HG03521 (cell line): Measurements from ENCODE around the gene MAP3K14.

ENCODE experiments used
- ATAC-seq: cut with Tn5 transposase; IDR thresholded peaks from one replicate; pipeline ENCODE4 v1.9.1; 2021; ENCODE audit warnings: mild to moderate bottlenecking, moderate library complexity; ENCODE audit not compliant: unreplicated experiment

MAP3K14 gene

DNA sequence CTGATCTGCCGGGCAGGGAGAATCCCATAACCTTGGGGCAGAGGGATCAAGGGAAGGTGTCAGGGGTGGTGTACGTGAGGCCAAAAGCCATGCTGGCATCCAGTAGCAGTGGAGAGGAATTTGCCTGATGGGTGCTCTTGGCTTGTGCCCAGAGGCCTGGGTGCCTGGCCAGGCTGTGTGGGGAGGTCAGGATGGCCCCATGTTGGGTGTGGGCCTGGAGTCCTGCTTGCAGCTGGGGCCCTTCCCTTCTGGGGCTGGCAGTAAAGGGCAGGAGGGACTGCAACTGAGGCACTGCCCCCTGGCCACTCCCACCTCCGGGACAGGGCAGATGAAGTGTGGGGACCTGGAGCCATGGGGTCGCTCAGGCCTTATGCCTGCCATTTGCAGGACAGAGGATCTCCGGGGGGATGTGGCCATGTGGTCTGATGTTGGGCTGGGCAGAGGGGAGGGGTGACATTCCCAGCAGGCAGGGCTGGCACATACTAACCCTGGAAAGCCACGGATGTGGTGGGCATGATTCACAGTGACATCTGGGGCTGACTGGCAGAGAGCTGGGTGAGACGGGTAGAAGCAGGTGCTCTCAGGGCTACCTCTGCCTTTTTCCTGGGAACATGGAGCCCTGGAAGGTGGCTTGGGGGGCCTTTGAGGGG is 91.6 kb downstream of the MAP3K14 start:
- no peak for ATAC-seq

DNA sequence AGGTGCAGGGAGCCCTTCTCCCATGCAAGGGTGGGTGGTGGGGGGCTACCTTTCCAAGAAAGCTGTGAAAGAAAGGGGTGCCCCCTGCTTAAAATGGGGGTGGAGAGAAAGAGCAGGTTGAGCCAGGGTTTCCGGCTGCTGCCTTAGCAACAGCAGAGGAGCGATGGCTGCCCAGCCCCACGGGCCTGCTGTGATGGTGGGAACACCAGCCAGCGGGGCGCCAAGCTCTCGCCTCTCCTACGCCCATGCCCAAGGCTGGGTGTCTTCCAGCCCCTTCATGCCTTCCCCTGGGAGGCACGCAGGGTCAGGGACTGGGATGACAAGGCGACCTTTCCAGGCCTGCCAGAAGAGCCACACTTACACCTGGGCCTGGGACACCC is 92.2 kb downstream of the MAP3K14 start:
- ATAC-seq: no peak

DNA sequence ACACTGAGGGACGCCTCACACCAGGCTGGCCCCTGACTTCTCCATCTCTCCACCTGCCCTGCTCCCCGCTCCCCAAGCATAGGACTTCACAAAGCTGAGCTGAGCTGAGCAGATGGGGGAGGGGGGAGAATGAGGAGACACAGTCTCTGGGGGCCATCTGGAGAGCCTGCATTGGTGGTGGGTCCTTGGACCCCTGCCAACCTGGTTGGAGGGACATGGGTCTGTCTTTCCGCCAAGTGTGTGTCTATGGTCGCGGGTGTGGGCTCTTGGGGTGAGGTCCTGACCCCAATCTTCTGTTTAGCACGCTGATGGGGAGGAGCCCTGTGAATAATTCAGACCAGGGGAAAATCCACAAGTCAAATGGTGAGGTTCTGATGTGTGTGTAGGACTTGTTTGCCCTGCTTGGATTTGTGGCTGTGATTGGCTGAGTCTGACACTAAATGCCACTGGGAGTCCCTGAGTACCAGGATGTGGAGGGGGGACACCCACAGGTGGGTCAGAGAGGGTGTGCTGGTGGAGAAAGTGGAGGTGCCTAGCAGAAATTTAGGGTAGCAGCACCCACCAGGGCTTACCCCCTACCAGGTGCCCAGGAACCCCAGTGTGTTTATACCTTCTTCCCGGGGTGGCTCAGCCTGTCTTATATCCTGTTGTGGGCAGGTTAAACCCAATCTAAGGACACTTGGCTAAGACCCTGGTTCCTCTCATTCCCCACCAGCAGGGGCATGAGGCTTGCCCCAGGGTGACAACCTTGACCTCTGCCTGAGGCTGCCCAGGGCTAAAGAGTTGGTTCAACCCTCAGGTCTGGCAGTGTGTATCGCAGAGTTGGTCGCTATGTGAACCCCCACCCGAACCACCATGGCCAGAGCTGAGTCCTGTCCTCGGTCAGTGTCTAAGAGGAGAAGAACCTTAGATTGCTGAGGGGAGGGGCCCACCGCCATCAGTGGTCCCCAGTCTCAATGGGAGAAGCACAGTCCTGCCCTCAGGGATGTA is 93.0 kb downstream of the MAP3K14 start:
- ATAC-seq: no peak

DNA sequence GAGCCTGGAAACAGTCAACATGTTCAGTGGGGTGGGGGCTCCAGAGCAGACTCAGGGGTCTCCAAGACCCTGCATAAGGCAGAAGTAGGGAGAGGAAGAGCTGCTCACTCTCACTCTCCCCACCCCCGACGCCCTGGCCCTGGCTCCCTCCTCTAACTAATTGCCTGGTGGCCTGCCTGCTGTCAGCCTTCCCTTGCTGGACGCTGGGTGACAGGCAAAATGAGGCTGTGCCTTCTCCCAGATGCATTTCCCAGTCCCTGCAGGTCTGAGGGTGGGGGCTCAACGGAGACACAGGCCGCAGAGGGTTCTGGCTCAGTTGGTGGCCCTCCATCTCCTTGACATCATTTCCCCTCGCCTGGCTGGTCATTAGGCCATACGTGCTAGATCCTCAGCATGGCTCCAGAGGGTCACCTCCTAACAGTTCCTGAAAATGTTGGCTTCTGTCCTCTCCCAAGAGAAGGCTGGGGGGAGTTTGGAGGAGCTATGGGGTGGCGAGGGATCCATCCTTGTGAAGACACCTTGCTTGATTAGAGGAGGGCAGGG is 93.8 kb downstream of the MAP3K14 start:
- ATAC-seq: no peak

DNA sequence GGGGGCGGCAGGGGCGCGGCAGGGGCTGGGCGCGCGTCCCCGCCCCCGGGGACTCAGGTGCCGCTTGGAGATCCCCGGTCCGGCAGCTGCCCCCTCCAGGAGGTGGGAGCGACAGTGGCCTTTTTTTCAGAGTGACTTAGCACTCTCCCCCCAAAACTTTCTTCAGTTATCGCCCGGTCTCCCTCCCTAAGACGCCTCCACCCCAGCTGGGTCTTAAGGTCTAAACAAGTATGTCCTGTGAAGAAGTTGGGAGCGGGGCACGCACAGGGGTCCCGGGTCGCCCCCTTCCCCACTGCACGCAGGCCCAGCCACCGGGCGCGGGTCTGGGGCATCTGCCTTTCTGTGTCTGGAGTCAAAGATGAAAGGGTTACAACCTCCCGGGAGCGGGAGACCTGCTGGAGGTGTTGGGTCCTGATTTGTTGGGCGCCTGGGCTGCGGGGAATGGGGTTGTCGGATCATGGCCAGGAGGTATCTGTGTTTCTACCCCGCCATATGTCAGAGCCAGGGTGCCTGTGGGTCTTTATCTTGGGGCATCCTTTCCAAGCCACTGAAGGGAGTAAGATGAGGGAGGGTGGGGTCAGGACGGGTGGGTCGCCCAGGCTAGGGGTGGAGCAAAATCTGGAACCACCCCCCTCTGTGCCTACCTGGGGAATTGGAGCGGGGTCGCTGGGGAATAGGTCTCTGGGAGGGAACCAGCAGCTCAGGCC is 94.4 kb downstream of the MAP3K14 start:
- no peak for ATAC-seq

DNA sequence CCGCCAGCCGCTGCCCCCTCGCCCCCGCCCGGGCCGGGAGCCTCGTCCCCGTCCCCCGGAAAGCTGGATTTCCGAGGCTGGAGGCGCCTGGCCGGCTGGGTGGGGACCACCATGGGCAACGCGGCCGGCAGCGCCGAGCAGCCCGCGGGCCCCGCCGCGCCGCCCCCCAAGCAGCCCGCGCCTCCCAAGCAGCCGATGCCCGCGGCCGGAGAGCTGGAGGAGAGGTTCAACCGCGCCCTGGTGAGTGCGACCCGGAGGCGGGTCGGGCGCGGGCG is 94.9 kb downstream of the MAP3K14 start:
- ATAC-seq: no peak

DNA sequence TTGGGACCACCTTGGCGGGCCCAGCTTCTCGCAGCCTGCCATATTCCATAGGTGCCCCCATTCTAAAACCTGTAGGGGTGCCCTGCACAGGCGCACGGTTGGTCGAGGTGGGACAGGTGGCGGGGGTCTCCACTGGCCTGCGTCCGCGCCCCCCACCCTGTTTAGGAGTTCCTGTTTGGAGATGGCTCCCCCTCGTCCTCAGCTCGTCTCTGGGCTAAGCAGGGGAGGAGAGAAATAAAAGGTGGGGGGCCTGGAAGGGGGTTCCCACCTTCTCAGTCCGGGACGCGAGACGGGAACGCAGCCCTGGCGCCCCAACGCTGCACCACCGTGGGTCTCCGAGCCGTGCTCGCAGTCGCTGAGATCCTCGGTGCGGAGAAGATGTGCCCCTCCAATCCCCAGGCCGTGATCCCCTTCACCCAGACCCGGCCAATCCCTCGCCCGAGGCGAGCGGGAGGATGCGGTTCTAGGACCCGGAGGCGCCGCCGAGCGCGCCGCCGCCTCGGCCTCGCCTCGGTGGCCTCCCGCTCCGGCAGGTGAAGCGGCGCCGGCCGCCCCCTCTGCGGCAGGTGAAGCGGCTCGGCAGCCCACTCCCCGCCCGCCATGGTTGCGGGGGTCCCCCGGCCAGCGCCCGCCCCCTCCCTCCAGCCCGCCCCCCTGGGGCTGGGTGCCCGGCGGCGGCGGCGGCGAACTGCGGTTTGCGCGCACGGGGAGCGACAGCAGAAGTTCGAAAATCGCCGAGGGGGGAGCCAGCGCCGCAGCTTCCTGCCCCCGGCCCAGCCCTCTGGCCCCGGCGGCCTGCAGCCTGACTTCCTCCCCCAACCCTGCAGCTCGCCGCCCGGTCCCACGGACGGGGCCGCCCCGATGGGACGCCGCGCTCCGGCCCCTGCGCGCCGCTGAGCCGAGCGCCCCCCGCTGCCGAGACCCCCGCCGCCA is 95.5 kb downstream of the MAP3K14 start, which contains the start of gene FMNL1:
FMNL1 (plus strand) TSS at position 805 of the 933 bp plus-strand sequence. CDS start 240 bp downstream, outside the sequence.
- ATAC-seq: no peak

DNA sequence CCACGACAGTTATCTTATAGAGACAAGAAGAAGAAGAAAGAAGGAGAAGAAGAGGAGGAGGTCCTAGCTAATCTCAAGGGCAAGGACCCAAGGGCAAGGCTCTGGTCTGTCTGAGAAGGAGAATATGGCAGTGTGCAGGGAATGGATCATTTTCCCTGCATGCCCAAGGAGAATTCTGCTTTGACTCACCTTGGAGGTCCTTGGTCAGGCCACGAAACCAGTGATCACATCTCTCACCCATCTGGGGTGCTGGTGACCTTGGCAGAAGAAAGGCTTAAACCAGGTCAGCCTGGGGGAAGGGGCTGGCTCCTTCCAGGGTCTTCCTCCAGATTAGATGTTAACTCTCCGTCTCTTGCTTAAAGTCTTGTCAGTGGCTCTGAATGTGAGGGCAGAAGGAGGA is 96.7 kb downstream of the MAP3K14 start:
- ATAC-seq: no peak

DNA sequence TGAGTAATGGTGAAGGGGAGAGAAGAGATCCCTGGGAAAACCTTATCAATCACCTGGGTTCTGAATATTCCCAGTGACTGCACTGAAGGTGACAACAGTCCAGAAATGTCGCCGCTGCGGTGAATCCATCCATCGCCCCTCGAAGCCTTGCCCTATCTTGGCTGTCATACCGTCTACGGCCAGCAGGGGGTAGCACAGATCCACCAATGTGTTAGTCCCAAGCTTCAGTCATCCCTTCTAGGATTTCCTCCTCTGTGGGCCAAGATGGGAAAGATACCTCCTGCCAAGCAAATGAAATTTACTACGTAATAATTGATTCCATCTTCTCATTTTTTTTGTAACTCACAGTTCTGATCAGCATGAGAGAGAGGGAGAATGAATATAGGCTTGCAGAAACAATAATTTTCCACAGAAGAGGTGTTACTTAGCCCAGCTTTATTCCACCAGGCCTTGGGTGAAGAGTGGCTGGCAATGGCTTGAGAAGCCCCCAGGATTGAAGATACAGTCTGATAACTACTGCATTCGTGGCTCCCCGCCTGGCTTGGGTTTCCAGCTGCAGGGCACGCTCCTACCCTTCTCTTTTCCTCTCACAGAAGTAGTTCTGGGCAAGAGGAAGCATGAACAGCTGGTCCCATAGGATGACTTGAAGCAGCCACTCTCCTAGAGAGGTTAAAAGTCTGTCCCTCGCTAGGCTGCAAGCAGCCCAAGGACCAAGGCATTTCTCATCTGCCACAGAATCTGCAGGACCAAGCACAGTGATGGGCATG is 97.7 kb downstream of the MAP3K14 start:
- ATAC-seq: no peak
